Tibial artery (tissue), 4 donors: ENCODE results near the gene RSBN1L.

ENCODE experiments used
- DNase-seq, 2 donors: peaks; one replicate each; pipeline ENCODE4 v3.0.0-alpha.2; 2019
- H3K27ac ChIP-seq, 2 donors: fragments of 200-600 bp; sonication (generic) in 1 of 2; 1 replicate in 1 of 2; 2 replicates in 1 of 2; pipeline ENCODE4 v1.5.1; 2018 to 2019; ENCODE audit warnings: mild to moderate bottlenecking in 1 of 2
- H3K27me3 ChIP-seq, 2 donors: fragments of 200-600 bp; sonication (generic) in 1 of 2; one replicate each; pipeline versions ENCODE4 v1.5.1 to v1.6.0; 2016 to 2019
- H3K36me3 ChIP-seq, 3 donors: fragments of 200-600 bp; sonication (generic) in 2 of 3; one replicate each; pipeline ENCODE4 v1.5.1; 2016 to 2019; ENCODE audit warnings: mild to moderate bottlenecking in 2 of 3
- H3K4me1 ChIP-seq, 4 donors: fragments of 200-600 bp; sonication (generic) in 2 of 4; 1 replicate in 3 of 4; 2 replicates in 1 of 4; pipeline ENCODE4 v1.5.1; 2016 to 2019
- H3K4me3 ChIP-seq, 2 donors: fragments of 200-600 bp; sonication (generic) in 1 of 2; 1 replicate in 1 of 2; 2 replicates in 1 of 2; pipeline ENCODE4 v1.5.1; 2018 to 2019; ENCODE audit warnings: mild to moderate bottlenecking in 2 of 2
- H3K9me3 ChIP-seq, 3 donors: fragments of 200-600 bp; sonication (generic) in 1 of 3; one replicate each; pipeline ENCODE4 v1.5.1; 2016 to 2019
- intact Hi-C: fragments of 100-400 bp; cut with DNase I; formaldehyde crosslinking; loops from one replicate; pipeline ENCODE4 v1.15.0; 2023; ENCODE audit warnings: low total_unique reads
- TF ChIP-seq, protein P1 (sequence below), 2 experiments: fragments of 200-600 bp in 1 of 2; fragments of 450-650 bp in 1 of 2; IDR thresholded peaks; one replicate each; pipeline ENCODE4 v1.5.1; 2017 to 2019; ENCODE audit warnings: antibody characterized with exemption in 2 of 2, mild to moderate bottlenecking in 1 of 2, moderate library complexity in 1 of 2

RSBN1L gene

DNA sequence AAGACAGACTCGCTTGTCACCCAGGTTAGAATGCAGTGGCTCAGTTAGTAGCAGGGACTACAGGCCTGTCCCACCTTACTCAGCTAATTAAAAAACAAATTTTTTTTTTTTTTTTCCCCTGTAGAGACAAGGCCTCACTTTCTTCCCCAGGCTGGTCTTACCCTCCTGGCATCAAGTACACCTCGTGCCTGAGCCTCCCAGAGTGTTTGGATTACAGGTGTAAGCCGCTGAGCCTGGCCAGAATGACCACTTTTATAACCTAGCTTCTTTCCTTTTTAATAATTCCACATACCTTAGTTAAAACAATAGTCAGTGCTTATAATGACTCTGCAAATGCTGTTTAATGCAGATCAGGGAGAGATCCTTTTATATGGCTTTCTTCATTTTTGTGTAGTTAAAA is 31.3 kb downstream of the RSBN1L start:
- Histone ChIP-seq H3K27me3 (no peaks in the 10 kb centered on the region), H3K9me3 (no peaks in the 10 kb centered on the region), H3K4me3 (no peak overlapping the region), H3K4me1 (peaks cover 0 to 49% (median 16%) of the 10 kb centered on the region in 4 donors), H3K36me3 (no peaks in the 10 kb centered on the region), H3K27ac (peak overlapping the region in 1 of 2 donors; percentile 10)
- intact Hi-C loops, result no loop called here
- TF ChIP-seq, protein P1, sequence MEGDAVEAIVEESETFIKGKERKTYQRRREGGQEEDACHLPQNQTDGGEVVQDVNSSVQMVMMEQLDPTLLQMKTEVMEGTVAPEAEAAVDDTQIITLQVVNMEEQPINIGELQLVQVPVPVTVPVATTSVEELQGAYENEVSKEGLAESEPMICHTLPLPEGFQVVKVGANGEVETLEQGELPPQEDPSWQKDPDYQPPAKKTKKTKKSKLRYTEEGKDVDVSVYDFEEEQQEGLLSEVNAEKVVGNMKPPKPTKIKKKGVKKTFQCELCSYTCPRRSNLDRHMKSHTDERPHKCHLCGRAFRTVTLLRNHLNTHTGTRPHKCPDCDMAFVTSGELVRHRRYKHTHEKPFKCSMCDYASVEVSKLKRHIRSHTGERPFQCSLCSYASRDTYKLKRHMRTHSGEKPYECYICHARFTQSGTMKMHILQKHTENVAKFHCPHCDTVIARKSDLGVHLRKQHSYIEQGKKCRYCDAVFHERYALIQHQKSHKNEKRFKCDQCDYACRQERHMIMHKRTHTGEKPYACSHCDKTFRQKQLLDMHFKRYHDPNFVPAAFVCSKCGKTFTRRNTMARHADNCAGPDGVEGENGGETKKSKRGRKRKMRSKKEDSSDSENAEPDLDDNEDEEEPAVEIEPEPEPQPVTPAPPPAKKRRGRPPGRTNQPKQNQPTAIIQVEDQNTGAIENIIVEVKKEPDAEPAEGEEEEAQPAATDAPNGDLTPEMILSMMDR (IDR thresholded peaks at IDR 0.05), result no peak
- no peak for DNase-seq

DNA sequence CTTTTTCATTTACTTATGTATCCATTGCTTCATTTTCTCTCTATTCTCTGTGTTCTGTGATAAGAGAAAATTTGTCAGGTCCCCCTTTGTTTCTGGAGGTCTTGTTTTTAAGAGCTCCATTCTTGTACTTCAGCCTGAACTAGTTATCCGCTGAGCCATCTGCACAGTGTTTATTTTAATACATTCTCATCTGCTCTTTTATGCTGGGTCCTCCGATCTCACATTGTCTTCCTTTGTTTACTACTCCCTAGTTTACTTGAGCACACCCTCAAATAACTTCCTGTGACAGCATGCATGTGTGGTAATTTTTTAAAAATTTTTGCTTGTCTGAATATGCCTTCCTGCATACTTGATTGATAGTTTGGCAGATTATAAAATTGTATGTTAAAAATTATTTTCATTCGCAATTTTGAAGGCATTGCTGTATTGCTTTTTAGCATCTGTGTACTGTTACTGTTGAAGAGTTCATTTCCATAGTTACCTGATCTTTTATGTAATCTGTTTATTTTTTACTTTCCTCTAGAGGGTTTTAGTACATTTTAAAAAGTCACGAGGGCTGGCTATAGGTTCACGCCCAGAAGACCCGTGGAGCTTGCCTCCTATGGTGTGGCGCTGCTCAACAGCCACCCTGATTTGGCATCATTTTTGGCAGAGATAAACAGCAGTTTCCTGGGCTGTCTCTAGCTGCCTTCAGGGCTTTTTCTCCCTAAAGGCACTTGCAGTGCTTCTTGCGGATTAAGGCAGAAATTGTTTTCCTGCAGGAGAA is 31.9 kb downstream of the RSBN1L start:
- no peak for DNase-seq
- no peaks in the 10 kb centered on the region for H3K9me3 ChIP-seq
- intact Hi-C loops, result no loop called here
- no peak overlapping the region for H3K4me3 ChIP-seq
- no peaks in the 10 kb centered on the region for H3K27me3 ChIP-seq
- TF ChIP-seq, protein P1 (IDR thresholded peaks at IDR 0.05), result no peak
- H3K36me3 ChIP-seq, result no peaks in the 10 kb centered on the region
- peaks cover 0 to 55% (median 16%) of the 10 kb centered on the region in 4 donors for H3K4me1 ChIP-seq
- H3K27ac ChIP-seq, result peak overlapping the region; percentile 10 to 25

DNA sequence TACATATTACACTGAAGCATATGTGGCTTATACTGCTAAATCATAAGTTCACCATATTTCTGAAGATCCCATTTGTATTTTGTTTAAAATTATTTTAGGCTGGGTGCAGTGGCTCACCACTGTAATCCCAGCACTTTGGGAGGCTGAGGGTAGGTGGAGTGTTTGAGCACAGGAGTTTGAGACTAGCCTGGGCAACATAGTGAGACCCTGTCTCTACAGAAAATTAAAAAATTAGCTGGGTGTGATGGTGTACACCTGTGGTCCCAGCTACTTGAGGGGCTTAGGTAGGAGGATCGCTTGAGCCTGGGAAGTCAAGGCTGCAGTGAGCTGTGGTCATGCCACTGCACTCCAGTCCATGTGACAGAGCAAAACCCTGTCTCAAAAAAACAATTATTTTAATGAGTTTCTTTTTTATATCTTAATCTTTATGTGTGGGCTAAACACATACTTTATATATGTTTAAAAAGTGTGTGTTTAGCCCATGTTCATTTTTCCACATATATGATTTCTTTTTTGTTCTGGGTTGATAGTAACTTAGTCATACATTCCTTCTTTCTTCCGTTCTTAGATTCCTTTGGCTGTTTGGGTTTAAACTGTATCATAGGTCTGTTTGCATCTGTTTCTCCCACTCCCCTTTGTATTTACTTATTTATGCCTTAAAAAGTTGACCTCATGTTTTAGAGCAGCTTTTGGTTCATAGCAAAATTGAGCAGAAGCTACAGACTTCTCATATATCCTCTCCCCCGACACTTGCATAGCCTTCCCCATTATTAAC is 33.5 kb downstream of the RSBN1L start:
- Histone ChIP-seq H3K4me3 (no peak overlapping the region), H3K27ac (no peak overlapping the region), H3K4me1 (peaks cover 0 to 62% (median 16%) of the 10 kb centered on the region in 4 donors), H3K36me3 (no peaks in the 10 kb centered on the region), H3K27me3 (no peaks in the 10 kb centered on the region), H3K9me3 (no peaks in the 10 kb centered on the region)
- TF ChIP-seq, protein P1 (IDR thresholded peaks at IDR 0.05), result no peak
- DNase-seq, result no peak
- intact Hi-C loops, result no loop called here

DNA sequence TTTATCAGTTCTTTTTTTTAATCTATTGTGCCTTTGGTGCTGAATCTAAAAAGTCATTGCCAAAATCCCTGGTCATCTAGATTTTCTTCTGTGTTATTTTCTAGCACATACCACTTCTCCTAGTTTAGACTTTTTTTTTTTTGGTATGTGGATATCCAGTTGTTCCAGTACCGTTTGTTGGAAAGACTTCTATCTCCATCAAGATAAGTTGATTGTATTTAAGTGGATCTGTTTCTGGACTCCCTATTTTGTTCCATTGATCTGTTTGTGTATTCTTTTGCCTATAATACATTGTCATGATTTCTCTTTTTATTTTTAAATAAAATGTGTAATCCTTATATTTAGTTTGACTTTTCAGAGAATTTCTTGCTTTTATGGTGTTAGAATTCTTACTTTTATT is 35.5 kb downstream of the RSBN1L start:
- H3K4me1 ChIP-seq, result peaks cover 0 to 63% (median 18%) of the 10 kb centered on the region in 4 donors
- no peak overlapping the region for H3K27ac ChIP-seq
- peaks cover 0 to 4% (median 0%) of the 10 kb centered on the region in 3 donors for H3K36me3 ChIP-seq
- TF ChIP-seq, protein P1 (IDR thresholded peaks at IDR 0.05), result no peak
- H3K27me3 ChIP-seq, result no peaks in the 10 kb centered on the region
- intact Hi-C loops, result no loop called here
- no peak for DNase-seq
- H3K4me3 ChIP-seq, result no peak overlapping the region
- no peaks in the 10 kb centered on the region for H3K9me3 ChIP-seq

DNA sequence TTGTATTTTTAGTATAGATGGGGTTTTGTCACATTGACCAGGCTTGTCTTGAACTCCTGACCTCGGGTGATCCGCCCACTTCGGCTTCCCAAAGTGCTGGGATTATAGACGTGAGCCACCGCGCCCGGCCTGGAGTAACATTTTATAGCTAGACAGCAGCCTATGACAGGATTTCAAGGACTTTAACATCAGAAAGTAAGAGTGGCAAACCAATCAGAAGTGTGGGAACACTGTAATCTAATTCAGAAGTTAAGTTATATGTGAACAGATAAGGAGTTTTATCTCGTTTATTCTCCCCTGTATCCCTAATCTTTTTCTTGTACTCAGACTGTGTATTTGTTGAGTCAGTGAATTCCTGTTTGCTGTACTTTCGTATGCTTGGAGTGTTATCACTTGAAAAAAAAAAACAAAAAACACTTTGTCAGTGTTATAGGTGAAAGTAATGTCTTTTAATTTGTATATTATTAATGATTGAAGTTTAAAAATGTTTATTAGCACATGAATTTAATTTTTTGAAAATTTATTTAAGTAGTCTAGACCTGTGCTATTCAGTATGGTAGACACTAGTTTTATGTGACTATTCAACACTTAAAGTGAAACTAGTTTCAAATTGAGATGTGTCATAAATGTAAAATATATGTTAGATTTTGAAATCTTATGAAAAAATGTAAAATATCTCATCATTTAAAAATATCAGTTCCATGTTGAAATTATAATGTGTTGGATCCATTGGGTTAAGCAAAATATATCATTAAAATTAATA is 38.6 kb downstream of the RSBN1L start:
- intact Hi-C loops, result no loop called here
- Histone ChIP-seq H3K36me3 (peaks cover 0 to 8% (median 3%) of the 10 kb centered on the region in 3 donors), H3K9me3 (no peaks in the 10 kb centered on the region), H3K27ac (no peak overlapping the region), H3K27me3 (no peaks in the 10 kb centered on the region), H3K4me1 (peaks cover 0 to 37% (median 10%) of the 10 kb centered on the region in 4 donors), H3K4me3 (no peak overlapping the region)
- no peak for DNase-seq
- TF ChIP-seq, protein P1 (IDR thresholded peaks at IDR 0.05), result no peak
